ENCODE results near the gene GRK6.
A peak's percentile ranks its signal among the peaks of the same experiment; 100 is the strongest.

GRCh38 chr5:177402271-177403043 is 24.0 kb upstream of the GRK6 start:
- TF ChIP-seq, protein P1, sequence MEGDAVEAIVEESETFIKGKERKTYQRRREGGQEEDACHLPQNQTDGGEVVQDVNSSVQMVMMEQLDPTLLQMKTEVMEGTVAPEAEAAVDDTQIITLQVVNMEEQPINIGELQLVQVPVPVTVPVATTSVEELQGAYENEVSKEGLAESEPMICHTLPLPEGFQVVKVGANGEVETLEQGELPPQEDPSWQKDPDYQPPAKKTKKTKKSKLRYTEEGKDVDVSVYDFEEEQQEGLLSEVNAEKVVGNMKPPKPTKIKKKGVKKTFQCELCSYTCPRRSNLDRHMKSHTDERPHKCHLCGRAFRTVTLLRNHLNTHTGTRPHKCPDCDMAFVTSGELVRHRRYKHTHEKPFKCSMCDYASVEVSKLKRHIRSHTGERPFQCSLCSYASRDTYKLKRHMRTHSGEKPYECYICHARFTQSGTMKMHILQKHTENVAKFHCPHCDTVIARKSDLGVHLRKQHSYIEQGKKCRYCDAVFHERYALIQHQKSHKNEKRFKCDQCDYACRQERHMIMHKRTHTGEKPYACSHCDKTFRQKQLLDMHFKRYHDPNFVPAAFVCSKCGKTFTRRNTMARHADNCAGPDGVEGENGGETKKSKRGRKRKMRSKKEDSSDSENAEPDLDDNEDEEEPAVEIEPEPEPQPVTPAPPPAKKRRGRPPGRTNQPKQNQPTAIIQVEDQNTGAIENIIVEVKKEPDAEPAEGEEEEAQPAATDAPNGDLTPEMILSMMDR (IDR thresholded peaks at IDR 0.05) = peak; percentile 72
- TF ChIP-seq ZFX (IDR thresholded peaks at IDR 0.05; ENCODE audit: borderline replicate concordance) = no peak

Measured in 22Rv1 (cell line).